Measurements from ENCODE around the gene NUDT22.

DNA sequence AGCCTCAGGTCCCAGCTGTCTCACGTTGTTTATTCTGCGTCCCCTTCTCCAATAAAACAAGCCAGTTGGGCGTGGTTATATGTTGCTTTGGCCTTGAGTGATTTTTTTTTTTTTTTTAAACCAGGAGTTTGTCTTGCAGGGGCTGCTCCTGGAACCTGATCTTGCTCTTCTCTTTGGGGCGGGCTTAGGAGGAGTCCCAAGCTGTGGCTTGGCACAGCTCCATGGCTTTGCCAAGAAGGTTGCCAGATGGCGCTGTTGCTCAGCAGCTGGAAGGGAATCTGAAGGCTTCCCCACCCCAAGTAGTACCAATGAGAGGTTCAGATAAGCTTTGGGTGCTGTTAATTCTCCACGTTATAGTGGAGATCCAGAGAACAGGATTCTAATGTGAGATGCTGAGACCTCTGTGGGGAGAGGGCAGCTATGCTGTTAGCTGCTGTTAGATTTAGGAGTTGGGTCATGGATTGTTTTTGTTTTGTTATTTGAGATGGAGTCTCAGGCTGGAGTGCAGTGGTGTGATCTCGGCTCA, 21.5 kb upstream of the NUDT22 start:
- TF ChIP-seq POLR2A (IDR thresholded peaks at IDR 0.05): no peak
- TF ChIP-seq, protein P1, sequence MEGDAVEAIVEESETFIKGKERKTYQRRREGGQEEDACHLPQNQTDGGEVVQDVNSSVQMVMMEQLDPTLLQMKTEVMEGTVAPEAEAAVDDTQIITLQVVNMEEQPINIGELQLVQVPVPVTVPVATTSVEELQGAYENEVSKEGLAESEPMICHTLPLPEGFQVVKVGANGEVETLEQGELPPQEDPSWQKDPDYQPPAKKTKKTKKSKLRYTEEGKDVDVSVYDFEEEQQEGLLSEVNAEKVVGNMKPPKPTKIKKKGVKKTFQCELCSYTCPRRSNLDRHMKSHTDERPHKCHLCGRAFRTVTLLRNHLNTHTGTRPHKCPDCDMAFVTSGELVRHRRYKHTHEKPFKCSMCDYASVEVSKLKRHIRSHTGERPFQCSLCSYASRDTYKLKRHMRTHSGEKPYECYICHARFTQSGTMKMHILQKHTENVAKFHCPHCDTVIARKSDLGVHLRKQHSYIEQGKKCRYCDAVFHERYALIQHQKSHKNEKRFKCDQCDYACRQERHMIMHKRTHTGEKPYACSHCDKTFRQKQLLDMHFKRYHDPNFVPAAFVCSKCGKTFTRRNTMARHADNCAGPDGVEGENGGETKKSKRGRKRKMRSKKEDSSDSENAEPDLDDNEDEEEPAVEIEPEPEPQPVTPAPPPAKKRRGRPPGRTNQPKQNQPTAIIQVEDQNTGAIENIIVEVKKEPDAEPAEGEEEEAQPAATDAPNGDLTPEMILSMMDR (IDR thresholded peaks at IDR 0.05): peak; percentile 55 to 84 (median 68)

Data from heart left ventricle (tissue), 13 donors.